C4-2B (cell line): ENCODE results near the gene AP2S1.

ENCODE experiments used
- H3K27ac ChIP-seq: fragments of 450-650 bp; 2 replicates; pipeline ENCODE4 v1.5.1; 2017
- ZFX ChIP-seq: fragments of 450-650 bp; IDR thresholded peaks from 2 replicates; pipeline ENCODE4 v1.6.1; 2017
- TF ChIP-seq, protein P1 (sequence below): fragments of 450-650 bp; conservative IDR thresholded peaks from 2 replicates; pipeline ENCODE4 v1.5.1; 2017; ENCODE audit warnings: mild to moderate bottlenecking

Gene AP2S1

GRCh38 chr19:46788968-46789338, 61.7 kb downstream of the AP2S1 start:
- no peak overlapping the region; the same call in none of the 2 replicates for H3K27ac ChIP-seq
- no peak for TF ChIP-seq ZFX
- TF ChIP-seq, protein P1, sequence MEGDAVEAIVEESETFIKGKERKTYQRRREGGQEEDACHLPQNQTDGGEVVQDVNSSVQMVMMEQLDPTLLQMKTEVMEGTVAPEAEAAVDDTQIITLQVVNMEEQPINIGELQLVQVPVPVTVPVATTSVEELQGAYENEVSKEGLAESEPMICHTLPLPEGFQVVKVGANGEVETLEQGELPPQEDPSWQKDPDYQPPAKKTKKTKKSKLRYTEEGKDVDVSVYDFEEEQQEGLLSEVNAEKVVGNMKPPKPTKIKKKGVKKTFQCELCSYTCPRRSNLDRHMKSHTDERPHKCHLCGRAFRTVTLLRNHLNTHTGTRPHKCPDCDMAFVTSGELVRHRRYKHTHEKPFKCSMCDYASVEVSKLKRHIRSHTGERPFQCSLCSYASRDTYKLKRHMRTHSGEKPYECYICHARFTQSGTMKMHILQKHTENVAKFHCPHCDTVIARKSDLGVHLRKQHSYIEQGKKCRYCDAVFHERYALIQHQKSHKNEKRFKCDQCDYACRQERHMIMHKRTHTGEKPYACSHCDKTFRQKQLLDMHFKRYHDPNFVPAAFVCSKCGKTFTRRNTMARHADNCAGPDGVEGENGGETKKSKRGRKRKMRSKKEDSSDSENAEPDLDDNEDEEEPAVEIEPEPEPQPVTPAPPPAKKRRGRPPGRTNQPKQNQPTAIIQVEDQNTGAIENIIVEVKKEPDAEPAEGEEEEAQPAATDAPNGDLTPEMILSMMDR: no peak

GRCh38 chr19:46788262-46788967, 62.2 kb downstream of the AP2S1 start, which contains the start of gene SLC1A5:
SLC1A5 (minus strand) TSS chr19:46788594; CDS start chr19:46787965, 629 bp downstream.
- peak within 1 kb of the TSS; percentile 99 for H3K27ac ChIP-seq
- TF ChIP-seq, protein P1: no peak
- no peak for TF ChIP-seq ZFX
